22Rv1 (cell line): ENCODE results near the gene ISG15.

ENCODE experiments used
- H3K27ac ChIP-seq: fragments of 450-650 bp; 2 replicates; pipeline ENCODE4 v1.5.1; 2017
- ZFX ChIP-seq: fragments of 450-650 bp; IDR thresholded peaks from 2 replicates; pipeline ENCODE4 v1.6.1; 2017; ENCODE audit warnings: antibody characterized with exemption, borderline replicate concordance
- TF ChIP-seq, protein P1 (sequence below): fragments of 450-650 bp; IDR thresholded peaks from 2 replicates; pipeline ENCODE4 v1.5.1; 2017; ENCODE audit warnings: mild to moderate bottlenecking

ISG15 gene

GRCh38 chr1:1013105-1013921 is at the start of gene ISG15:
Gene ISG15 (plus strand): TSS chr1:1013497. CDS start chr1:1013574, 77 bp downstream.
- TF ChIP-seq ZFX: no peak
- TF ChIP-seq, protein P1, sequence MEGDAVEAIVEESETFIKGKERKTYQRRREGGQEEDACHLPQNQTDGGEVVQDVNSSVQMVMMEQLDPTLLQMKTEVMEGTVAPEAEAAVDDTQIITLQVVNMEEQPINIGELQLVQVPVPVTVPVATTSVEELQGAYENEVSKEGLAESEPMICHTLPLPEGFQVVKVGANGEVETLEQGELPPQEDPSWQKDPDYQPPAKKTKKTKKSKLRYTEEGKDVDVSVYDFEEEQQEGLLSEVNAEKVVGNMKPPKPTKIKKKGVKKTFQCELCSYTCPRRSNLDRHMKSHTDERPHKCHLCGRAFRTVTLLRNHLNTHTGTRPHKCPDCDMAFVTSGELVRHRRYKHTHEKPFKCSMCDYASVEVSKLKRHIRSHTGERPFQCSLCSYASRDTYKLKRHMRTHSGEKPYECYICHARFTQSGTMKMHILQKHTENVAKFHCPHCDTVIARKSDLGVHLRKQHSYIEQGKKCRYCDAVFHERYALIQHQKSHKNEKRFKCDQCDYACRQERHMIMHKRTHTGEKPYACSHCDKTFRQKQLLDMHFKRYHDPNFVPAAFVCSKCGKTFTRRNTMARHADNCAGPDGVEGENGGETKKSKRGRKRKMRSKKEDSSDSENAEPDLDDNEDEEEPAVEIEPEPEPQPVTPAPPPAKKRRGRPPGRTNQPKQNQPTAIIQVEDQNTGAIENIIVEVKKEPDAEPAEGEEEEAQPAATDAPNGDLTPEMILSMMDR: no peak
- peak within 1 kb of the TSS; percentile 94 for H3K27ac ChIP-seq

DNA sequence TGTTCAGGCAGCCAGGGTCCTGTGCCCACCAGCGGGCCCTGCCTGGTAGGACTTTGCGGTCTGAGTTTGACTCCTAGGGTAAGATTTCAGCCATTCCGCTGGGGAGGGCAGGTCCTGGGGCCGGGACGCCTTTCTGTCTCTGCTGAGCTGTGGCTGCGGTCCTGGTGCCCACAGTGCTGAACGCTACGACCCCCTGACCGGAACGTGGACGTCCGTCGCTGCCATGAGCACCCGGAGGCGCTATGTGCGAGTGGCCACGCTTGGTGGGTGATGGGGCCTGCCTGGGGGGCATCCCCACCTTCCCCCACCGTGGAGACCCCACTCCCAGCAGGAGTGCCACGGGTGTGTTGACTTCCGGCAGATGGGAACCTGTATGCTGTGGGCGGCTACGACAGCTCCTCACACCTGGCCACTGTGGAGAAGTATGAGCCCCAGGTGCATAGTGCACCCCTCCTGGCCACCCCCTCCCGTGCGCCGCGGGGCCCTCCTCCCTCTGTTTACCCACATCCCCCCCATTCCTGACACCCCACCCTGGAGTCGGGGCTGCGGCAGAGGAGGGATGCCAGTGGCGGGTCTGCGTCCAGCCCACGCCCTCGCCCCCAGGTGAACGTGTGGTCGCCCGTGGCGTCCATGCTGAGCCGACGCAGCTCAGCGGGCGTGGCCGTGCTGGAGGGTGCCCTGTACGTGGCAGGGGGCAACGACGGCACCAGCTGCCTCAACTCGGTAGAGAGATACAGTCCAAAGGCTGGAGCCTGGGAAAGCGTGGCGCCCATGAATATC is 49.4 kb upstream of the ISG15 start:
- no peak overlapping the region for H3K27ac ChIP-seq
- TF ChIP-seq, protein P1: no peak
- TF ChIP-seq ZFX: no peak

- H3K27ac ChIP-seq: no peak overlapping the region
- TF ChIP-seq, protein P1: no peak
These were observed 48.4 kb upstream of the ISG15 start for GRCh38 chr1:964691-965525.

GRCh38 chr1:965526-966134 is 47.7 kb upstream of the ISG15 start:
- TF ChIP-seq, protein P1: no peak
- no peak for TF ChIP-seq ZFX
- H3K27ac ChIP-seq: peak overlapping the region; percentile 89

DNA sequence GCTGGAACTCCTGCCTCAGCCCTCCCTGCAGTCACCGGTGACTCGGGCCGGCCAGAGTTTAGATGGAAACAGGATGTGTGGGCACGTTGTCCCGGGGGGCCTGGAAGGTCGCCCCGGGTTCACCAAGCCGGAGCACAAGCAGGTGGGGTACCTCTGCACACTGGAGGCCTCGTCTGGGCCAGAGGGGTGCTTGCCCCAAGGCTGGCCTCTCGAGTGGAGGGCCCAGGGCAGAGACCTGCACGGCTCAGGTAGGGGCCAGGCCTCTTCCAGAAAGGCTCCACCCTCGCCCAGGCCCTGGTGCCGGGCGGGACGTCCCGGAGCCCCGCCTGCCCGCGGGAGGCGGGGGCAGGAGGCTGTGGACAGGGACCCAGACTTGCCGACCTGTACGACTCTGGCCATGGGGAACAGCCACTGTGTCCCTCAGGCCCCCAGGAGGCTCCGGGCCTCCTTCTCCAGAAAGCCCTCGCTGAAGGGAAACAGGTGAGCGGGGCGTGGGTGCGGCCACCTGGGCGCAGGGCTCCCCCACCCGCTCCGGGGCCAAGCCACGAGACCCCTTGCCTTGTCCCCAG is 47.1 kb upstream of the ISG15 start, which contains the start of gene PLEKHN1:
Gene PLEKHN1 (plus strand): TSS at position 348 of the 569 bp plus-strand sequence. CDS start 50 bp downstream, at position 398.
- H3K27ac ChIP-seq: peak within 1 kb of the TSS; percentile 89
- TF ChIP-seq, protein P1: no peak
- no peak for TF ChIP-seq ZFX

- peak overlapping the region; percentile 89 for H3K27ac ChIP-seq
- TF ChIP-seq, protein P1: no peak
- TF ChIP-seq ZFX: no peak
These were observed 46.5 kb upstream of the ISG15 start for GRCh38 chr1:966704-967300.
